A549 (cell line): ENCODE measurements around the gene DPYSL3.

Experiments used
- CTCF ChIP-seq: fragments of >200 bp; sonication (Bioruptor Twin); formaldehyde crosslinking; IDR thresholded peaks from 3 replicates; pipeline ENCODE4 v1.5.1; 2016
- EP300 ChIP-seq, 2 experiments: fragments of >200 bp; sonication (Bioruptor Twin); formaldehyde crosslinking; IDR thresholded peaks; 2 replicates in 1 of 2; 3 replicates in 1 of 2; pipeline ENCODE4 v1.6.1; 2016 to 2017
- ESRRA ChIP-seq: fragments of 150-350 bp; IDR thresholded peaks from 2 replicates; pipeline ENCODE4 v1.6.1; 2014; ENCODE audit warnings: mild to moderate bottlenecking, low read length, borderline replicate concordance
- FOSL2 ChIP-seq, 2 experiments: fragments of 450-650 bp in 1 of 2; fragments of >200 bp in 1 of 2; sonication (Bioruptor Twin) in 1 of 2; formaldehyde crosslinking; IDR thresholded peaks; 2 replicates each; pipeline versions ENCODE4 v1.5.0 to v1.6.1; 2016 to 2020; ENCODE audit warnings: mild to moderate bottlenecking in 1 of 2, moderate library complexity in 1 of 2
- HMGXB4 ChIP-seq: fragments of 250-450 bp; sonication (Bioruptor Pico); IDR thresholded peaks from 2 replicates; pipeline ENCODE4 v1.5.0; 2021; ENCODE audit warnings: mild to moderate bottlenecking, moderate library complexity, borderline replicate concordance
- HOXA7 ChIP-seq: fragments of 250-450 bp; sonication (Bioruptor Pico); IDR thresholded peaks from 2 replicates; pipeline ENCODE4 v1.5.0; 2020; ENCODE audit warnings: mild to moderate bottlenecking, moderate library complexity
- HOXB13 ChIP-seq: fragments of 250-450 bp; sonication (Bioruptor Pico); IDR thresholded peaks from 2 replicates; pipeline ENCODE4 v1.5.0; 2020; ENCODE audit warnings: low read depth, mild to moderate bottlenecking, moderate library complexity
- JUN ChIP-seq, 2 experiments: fragments of >200 bp; sonication (Bioruptor Twin); formaldehyde crosslinking; IDR thresholded peaks; 2 replicates in 1 of 2; 3 replicates in 1 of 2; pipeline ENCODE4 v1.6.1; 2016 to 2017
- KDM5A ChIP-seq: fragments of 200-600 bp; sonication (generic); IDR thresholded peaks from 2 replicates; pipeline ENCODE4 v1.6.1; 2016; ENCODE audit warnings: antibody characterized with exemption, mild to moderate bottlenecking
- MAZ ChIP-seq: fragments of 150-350 bp; IDR thresholded peaks from 2 replicates; pipeline ENCODE4 v1.6.1; 2014; ENCODE audit warnings: antibody characterized with exemption, low read depth, low read length, borderline replicate concordance
- MYC ChIP-seq: IDR thresholded peaks from 2 replicates; pipeline ENCODE4 v1.6.1; 2012; ENCODE audit warnings: mild to moderate bottlenecking, inconsistent platforms, low read length, improper control_type of control experiment, borderline replicate concordance
- POLR2A ChIP-seq: IDR thresholded peaks from 2 replicates; pipeline ENCODE4 v1.6.1; 2012; ENCODE audit warnings: mild to moderate bottlenecking, low read length
- RNF2 ChIP-seq: fragments of 200-600 bp; sonication (generic); IDR thresholded peaks from 2 replicates; pipeline ENCODE4 v1.6.1; 2016; ENCODE audit warnings: low read depth, mild to moderate bottlenecking, antibody characterized with exemption, moderate library complexity, borderline replicate concordance
- SMC3 ChIP-seq: fragments of >200 bp; sonication (Bioruptor Twin); formaldehyde crosslinking; IDR thresholded peaks from 3 replicates; pipeline ENCODE4 v1.6.1; 2018; ENCODE audit warnings: inconsistent platforms

GRCh38 chr5:147487031-147487750 is 22.7 kb downstream of the DPYSL3 start:
- TF ChIP-seq FOSL2 (IDR thresholded peaks at IDR 0.05) (no peak), FOSL2 (CRISPR knock-in tag; IDR thresholded peaks at IDR 0.05) (no peak), CTCF (no peak), EP300 (IDR thresholded peaks at IDR 0.05) (no peak), POLR2A (no peak), MYC (no peak), SMC3 (no peak), MAZ (no peak), ESRRA (no peak), RNF2 (no peak), JUN (IDR thresholded peaks at IDR 0.05) (no peak), HMGXB4 (CRISPR knock-in tag) (no peak), HOXB13 (CRISPR knock-in tag) (no peak), HOXA7 (CRISPR knock-in tag) (no peak), KDM5A (no peak)
